HepG2 (cell line): ENCODE data around the gene PREX1. TPM values are rescaled to one million over a fixed set of nuclear protein-coding genes. Genes with fewer than 3 reads are reported as not detected.

Experiments
- CBX5 ChIP-seq: sonication (generic); formaldehyde crosslinking; IDR thresholded peaks from 2 replicates; pipeline ENCODE4 v1.4.0; 2020; ENCODE audit warnings: missing genetic modification reagents, borderline replicate concordance
- DBP ChIP-seq: sonication (generic); formaldehyde crosslinking; IDR thresholded peaks from 2 replicates; pipeline ENCODE4 v1.4.0; 2020; ENCODE audit warnings: missing genetic modification reagents; ENCODE audit errors: not compliant biosample characterization
- NR2C2 ChIP-seq: sonication (generic); formaldehyde crosslinking; IDR thresholded peaks from 2 replicates; pipeline ENCODE4 v1.4.0; 2020; ENCODE audit warnings: missing genetic modification reagents, mild to moderate bottlenecking, moderate library complexity, borderline replicate concordance
- RBAK ChIP-seq: sonication (generic); formaldehyde crosslinking; IDR thresholded peaks from 2 replicates; pipeline ENCODE4 v1.5.1; 2020; ENCODE audit warnings: mild to moderate bottlenecking, missing genetic modification reagents
- SOX13 ChIP-seq, 3 experiments: fragments of 450-650 bp in 1 of 3; sonication (generic) in 1 of 3; formaldehyde crosslinking in 1 of 3; IDR thresholded peaks in 2 of 3; conservative IDR thresholded peaks in 1 of 3; 2 replicates each; pipeline versions ENCODE4 v1.5.0 to v1.6.1; 2016 to 2020; ENCODE audit warnings: antibody characterized with exemption in 1 of 3, mild to moderate bottlenecking in 1 of 3, missing compliant biosample characterization in 1 of 3, missing genetic modification reagents in 1 of 3, moderate library complexity in 1 of 3
- SP4 ChIP-seq: sonication (generic); formaldehyde crosslinking; IDR thresholded peaks from 2 replicates; pipeline ENCODE4 v1.8.1; 2023; ENCODE audit warnings: mild to moderate bottlenecking, missing genetic modification reagents
- ZBTB4 ChIP-seq: sonication (generic); formaldehyde crosslinking; IDR thresholded peaks from 2 replicates; pipeline ENCODE4 v1.4.0; 2020; ENCODE audit warnings: missing genetic modification reagents, mild to moderate bottlenecking, borderline replicate concordance
- ZFP36 ChIP-seq: fragments of 150-350 bp; IDR thresholded peaks from 2 replicates; pipeline ENCODE4 v1.6.1; 2018; ENCODE audit warnings: borderline replicate concordance, low read length, low read depth; ENCODE audit not compliant: partially characterized antibody
- ZNF138 ChIP-seq: sonication (generic); formaldehyde crosslinking; IDR thresholded peaks from 2 replicates; pipeline ENCODE4 v1.5.0; 2020; ENCODE audit warnings: mild to moderate bottlenecking, low read depth, missing genetic modification reagents
- ZNF44 ChIP-seq: sonication (generic); formaldehyde crosslinking; IDR thresholded peaks from 2 replicates; pipeline ENCODE4 v1.5.1; 2020; ENCODE audit warnings: mild to moderate bottlenecking, missing genetic modification reagents
- ZNF451 ChIP-seq: sonication (generic); formaldehyde crosslinking; IDR thresholded peaks from 2 replicates; pipeline ENCODE4 v1.5.0; 2020; ENCODE audit warnings: mild to moderate bottlenecking, missing genetic modification reagents
- ZNF557 ChIP-seq: sonication (generic); formaldehyde crosslinking; IDR thresholded peaks from 2 replicates; pipeline ENCODE4 v1.4.0; 2020; ENCODE audit warnings: missing genetic modification reagents
- ZNF782 ChIP-seq: sonication (generic); formaldehyde crosslinking; IDR thresholded peaks from 2 replicates; pipeline ENCODE4 v1.4.0; 2020; ENCODE audit warnings: missing genetic modification reagents, mild to moderate bottlenecking, borderline replicate concordance
- ZSCAN9 ChIP-seq: IDR thresholded peaks from 2 replicates; pipeline ENCODE4 v1.6.1; 2016; ENCODE audit warnings: borderline replicate concordance
- polyA plus RNA-seq, 8 experiments: library from polyadenylated mRNA; depleted of rRNA in 3 of 8; stranded (reverse) in 7 of 8; unstranded in 1 of 8; fragments of >200 nt; fragmentation: Illumina TruSeq in 4 of 8; extraction: Trizol in 4 of 8; gene quantifications; 2 replicates each; pipeline versions ENCODE4 v1.2.1 to v1.2.3, GENCODE V29; 2011 to 2016; ENCODE audit warnings: low read depth in 4 of 8, missing spikeins in 1 of 8, mixed read lengths in 1 of 8; ENCODE audit not compliant: insufficient read depth in 1 of 8
- total RNA-seq, 5 experiments: library from RNA; depleted of rRNA; stranded (reverse); fragments of >200 nt; fragmentation: Illumina TruSeq; extraction: Trizol; gene quantifications; 2 replicates each; pipeline ENCODE4 v1.2.3, GENCODE V29; 2016; ENCODE audit warnings: low read depth in 1 of 5
- TF ChIP-seq, protein P1 (sequence below): sonication (generic); formaldehyde crosslinking; conservative IDR thresholded peaks from 2 replicates; pipeline ENCODE4 v1.4.0; 2020; ENCODE audit warnings: missing genetic modification reagents
- TF ChIP-seq, protein P2 (sequence below): sonication (generic); formaldehyde crosslinking; IDR thresholded peaks from 2 replicates; pipeline ENCODE4 v1.4.0; 2020; ENCODE audit warnings: mild to moderate bottlenecking, missing genetic modification reagents, borderline replicate concordance
- TF ChIP-seq, protein P3 (sequence below): sonication (generic); formaldehyde crosslinking; IDR thresholded peaks from 2 replicates; pipeline ENCODE4 v1.8.0; 2022; ENCODE audit warnings: mild to moderate bottlenecking, missing genetic modification reagents
- TF ChIP-seq, protein P4 (sequence below): sonication (generic); formaldehyde crosslinking; IDR thresholded peaks from 2 replicates; pipeline ENCODE4 v1.5.1; 2020; ENCODE audit warnings: missing genetic modification reagents, mild to moderate bottlenecking, borderline replicate concordance

PREX1 gene
- total and polyA plus RNA-seq, 2 of the 13 experiments (the other 11 are each of a cell fraction or from before 2014, with no cell fraction given): 0.02 to 0.04 TPM

DNA sequence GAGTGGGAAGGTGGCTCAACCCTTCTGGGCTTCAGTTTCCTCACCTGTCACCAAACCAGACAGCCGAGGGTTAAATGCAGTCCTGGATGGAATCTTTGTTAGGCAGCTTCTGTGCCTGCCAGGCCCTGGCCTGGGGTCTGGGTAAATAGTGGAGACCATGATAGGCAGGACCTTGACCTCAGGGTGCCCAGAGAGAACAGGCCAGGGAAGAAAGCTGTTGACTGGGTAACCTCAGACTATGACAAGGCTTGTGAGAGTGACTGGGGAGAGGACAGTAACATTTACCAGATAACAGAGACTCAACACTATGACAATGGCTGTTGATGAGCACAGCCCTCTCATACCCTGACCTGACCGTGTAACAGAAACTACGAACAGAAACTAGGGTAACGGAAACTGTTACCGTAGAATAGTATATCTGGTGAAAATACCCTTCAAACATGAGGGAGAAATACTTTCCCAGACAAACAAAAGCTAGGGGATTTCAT, 218.3 kb downstream of the PREX1 start (continued):
- TF ChIP-seq, protein P1, sequence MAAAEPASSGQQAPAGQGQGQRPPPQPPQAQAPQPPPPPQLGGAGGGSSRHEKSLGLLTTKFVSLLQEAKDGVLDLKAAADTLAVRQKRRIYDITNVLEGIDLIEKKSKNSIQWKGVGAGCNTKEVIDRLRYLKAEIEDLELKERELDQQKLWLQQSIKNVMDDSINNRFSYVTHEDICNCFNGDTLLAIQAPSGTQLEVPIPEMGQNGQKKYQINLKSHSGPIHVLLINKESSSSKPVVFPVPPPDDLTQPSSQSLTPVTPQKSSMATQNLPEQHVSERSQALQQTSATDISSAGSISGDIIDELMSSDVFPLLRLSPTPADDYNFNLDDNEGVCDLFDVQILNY (CRISPR knock-in tag): no peak
- TF ChIP-seq ZNF451 (CRISPR knock-in tag) (no peak), ZFP36 (no peak), SP4 (CRISPR knock-in tag) (no peak), RBAK (peak; percentile 91), ZNF557 (no peak), ZBTB4 (CRISPR knock-in tag) (no peak), ZNF44 (CRISPR knock-in tag) (no peak), CBX5 (no peak), NR2C2 (CRISPR knock-in tag) (no peak), ZSCAN9 (CRISPR knock-in tag) (no peak), SOX13 (IDR thresholded peaks at IDR 0.05) (no peak), SOX13 (CRISPR knock-in tag; conservative IDR thresholded peaks at IDR 0.05 in 1 of 2, IDR thresholded peaks at IDR 0.05 in 1 of 2) (peak in 1 of 2 experiments; percentile 42; a peak in 1 of 4 replicates), DBP (CRISPR knock-in tag) (no peak), ZNF782 (no peak), ZNF138 (CRISPR knock-in tag) (no peak)
- TF ChIP-seq, protein P2, sequence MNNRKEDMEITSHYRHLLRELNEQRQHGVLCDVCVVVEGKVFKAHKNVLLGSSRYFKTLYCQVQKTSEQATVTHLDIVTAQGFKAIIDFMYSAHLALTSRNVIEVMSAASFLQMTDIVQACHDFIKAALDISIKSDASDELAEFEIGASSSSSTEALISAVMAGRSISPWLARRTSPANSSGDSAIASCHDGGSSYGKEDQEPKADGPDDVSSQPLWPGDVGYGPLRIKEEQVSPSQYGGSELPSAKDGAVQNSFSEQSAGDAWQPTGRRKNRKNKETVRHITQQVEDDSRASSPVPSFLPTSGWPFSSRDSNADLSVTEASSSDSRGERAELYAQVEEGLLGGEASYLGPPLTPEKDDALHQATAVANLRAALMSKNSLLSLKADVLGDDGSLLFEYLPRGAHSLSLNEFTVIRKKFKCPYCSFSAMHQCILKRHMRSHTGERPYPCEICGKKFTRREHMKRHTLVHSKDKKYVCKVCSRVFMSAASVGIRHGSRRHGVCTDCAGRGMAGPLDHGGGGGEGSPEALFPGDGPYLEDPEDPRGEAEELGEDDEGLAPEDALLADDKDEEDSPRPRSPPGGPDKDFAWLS (CRISPR knock-in tag): no peak
- TF ChIP-seq, protein P3, sequence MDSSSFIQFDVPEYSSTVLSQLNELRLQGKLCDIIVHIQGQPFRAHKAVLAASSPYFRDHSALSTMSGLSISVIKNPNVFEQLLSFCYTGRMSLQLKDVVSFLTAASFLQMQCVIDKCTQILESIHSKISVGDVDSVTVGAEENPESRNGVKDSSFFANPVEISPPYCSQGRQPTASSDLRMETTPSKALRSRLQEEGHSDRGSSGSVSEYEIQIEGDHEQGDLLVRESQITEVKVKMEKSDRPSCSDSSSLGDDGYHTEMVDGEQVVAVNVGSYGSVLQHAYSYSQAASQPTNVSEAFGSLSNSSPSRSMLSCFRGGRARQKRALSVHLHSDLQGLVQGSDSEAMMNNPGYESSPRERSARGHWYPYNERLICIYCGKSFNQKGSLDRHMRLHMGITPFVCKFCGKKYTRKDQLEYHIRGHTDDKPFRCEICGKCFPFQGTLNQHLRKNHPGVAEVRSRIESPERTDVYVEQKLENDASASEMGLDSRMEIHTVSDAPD (CRISPR knock-in tag): 0 out of 2 replicates have a peak, but pooled peaks have one; percentile 40
- TF ChIP-seq, protein P4, sequence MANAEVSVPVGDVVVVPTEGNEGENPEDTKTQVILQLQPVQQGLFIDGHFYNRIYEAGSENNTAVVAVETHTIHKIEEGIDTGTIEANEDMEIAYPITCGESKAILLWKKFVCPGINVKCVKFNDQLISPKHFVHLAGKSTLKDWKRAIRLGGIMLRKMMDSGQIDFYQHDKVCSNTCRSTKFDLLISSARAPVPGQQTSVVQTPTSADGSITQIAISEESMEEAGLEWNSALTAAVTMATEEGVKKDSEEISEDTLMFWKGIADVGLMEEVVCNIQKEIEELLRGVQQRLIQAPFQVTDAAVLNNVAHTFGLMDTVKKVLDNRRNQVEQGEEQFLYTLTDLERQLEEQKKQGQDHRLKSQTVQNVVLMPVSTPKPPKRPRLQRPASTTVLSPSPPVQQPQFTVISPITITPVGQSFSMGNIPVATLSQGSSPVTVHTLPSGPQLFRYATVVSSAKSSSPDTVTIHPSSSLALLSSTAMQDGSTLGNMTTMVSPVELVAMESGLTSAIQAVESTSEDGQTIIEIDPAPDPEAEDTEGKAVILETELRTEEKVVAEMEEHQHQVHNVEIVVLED: no peak
